Gastrocnemius medialis (tissue), 4 donors: Measurements from ENCODE around the gene PCBP2. TPM values are rescaled to one million over a fixed set of nuclear protein-coding genes. Genes with fewer than 3 reads are reported as not detected.

Experiments used
- ATAC-seq, 2 donors: fragments of 150-250 bp; one replicate each; pipeline ENCODE4 v1.9.1; 2016
- DNase-seq, 2 donors: peaks; one replicate each; pipeline ENCODE4 v3.0.0-alpha.2; 2019
- H3K27ac ChIP-seq, 4 donors: fragments of 200-600 bp; sonication (generic); 1 replicate in 1 of 4; 2 replicates in 3 of 4; pipeline ENCODE4 v1.5.1; 2016 to 2018; ENCODE audit warnings: mild to moderate bottlenecking in 2 of 4, moderate library complexity in 1 of 4
- H3K27me3 ChIP-seq, 3 donors: fragments of 200-600 bp; sonication (generic) in 2 of 3; 1 replicate in 1 of 3; 2 replicates in 2 of 3; pipeline versions ENCODE4 v1.5.1 to v1.6.0; 2016 to 2019; ENCODE audit warnings: mild to moderate bottlenecking in 1 of 3, moderate library complexity in 1 of 3
- H3K36me3 ChIP-seq, 2 donors: fragments of 200-600 bp; sonication (generic) in 1 of 2; one replicate each; pipeline ENCODE4 v1.5.1; 2017 to 2018
- H3K4me1 ChIP-seq, 2 donors: fragments of 200-600 bp; sonication (generic) in 1 of 2; one replicate each; pipeline ENCODE4 v1.5.1; 2016 to 2017; ENCODE audit warnings: mild to moderate bottlenecking in 2 of 2
- H3K4me3 ChIP-seq, 4 donors: fragments of 200-600 bp; sonication (generic) in 3 of 4; 1 replicate in 1 of 4; 2 replicates in 3 of 4; pipeline ENCODE4 v1.5.1; 2016 to 2019; ENCODE audit warnings: mild to moderate bottlenecking in 2 of 4
- H3K9me3 ChIP-seq, 3 donors: fragments of 200-600 bp; sonication (generic) in 2 of 3; 1 replicate in 1 of 3; 2 replicates in 2 of 3; pipeline ENCODE4 v1.5.1; 2016 to 2019
- CTCF ChIP-seq, 5 experiments: fragments of 450-650 bp in 3 of 5; fragments of 200-600 bp in 2 of 5; sonication (generic) in 2 of 5; IDR thresholded peaks in 4 of 5; conservative IDR thresholded peaks in 1 of 5; 1 replicate in 4 of 5; 2 replicates in 1 of 5; pipeline ENCODE4 v1.5.1; 2016 to 2019; ENCODE audit warnings: antibody characterized with exemption in 5 of 5, mild to moderate bottlenecking in 3 of 5, moderate library complexity in 3 of 5
- POLR2A ChIP-seq, 2 donors: fragments of 450-650 bp; IDR thresholded peaks; one replicate each; pipeline ENCODE4 v1.6.1; 2017; ENCODE audit warnings: antibody characterized with exemption in 2 of 2, mild to moderate bottlenecking in 2 of 2, moderate library complexity in 2 of 2
- in situ Hi-C, 4 donors: fragments of 200-750 bp; cut with MboI; loops; one replicate each; pipeline versions ENCODE4 v1.15.0 to v1.8.0; 2017; ENCODE audit warnings: low sequenced_read_pairs in 4 of 4
- intact Hi-C: fragments of 100-400 bp; cut with DNase I; formaldehyde crosslinking; loops from one replicate; pipeline ENCODE4 v1.15.1; 2023; ENCODE audit warnings: low total_unique reads
- total RNA-seq, 4 donors: library from RNA; depleted of rRNA; stranded (reverse); fragments of >200 nt; gene quantifications; one replicate each; pipeline versions ENCODE4 v1.1.0 to v1.2.3, GENCODE V29; 2016

The PCBP2 gene
- total RNA-seq, 4 donors from 2014 or later = 113 to 257 (median 191) TPM

GRCh38 chr12:53474819-53475218 lies 22.9 kb downstream of the PCBP2 start:
- H3K4me1 ChIP-seq = peaks cover 84% of the 10 kb centered on the region in 2 donors
- TF ChIP-seq CTCF (IDR thresholded peaks at IDR 0.05 in 4 of 5, conservative IDR thresholded peaks at IDR 0.05 in 1 of 5) (no peak), POLR2A (IDR thresholded peaks at IDR 0.05) (no peak)
- no peaks in the 10 kb centered on the region for H3K9me3 ChIP-seq
- in situ Hi-C loops = no loop called here
- H3K4me3 ChIP-seq = no peak overlapping the region
- intact Hi-C loops = no loop called here
- peaks cover 3 to 93% of the 10 kb centered on the region in 2 donors for H3K36me3 ChIP-seq
- no peaks in the 10 kb centered on the region for H3K27me3 ChIP-seq
- ATAC-seq = no peak
- H3K27ac ChIP-seq = peak overlapping the region; percentile 75 to 86 (median 82)
- DNase-seq = peak in 1 of 2 donors; percentile 11

GRCh38 chr12:53476769-53477209 lies 24.9 kb downstream of the PCBP2 start:
- peaks cover 3 to 91% of the 10 kb centered on the region in 2 donors for H3K36me3 ChIP-seq
- in situ Hi-C loops = no loop called here
- H3K27ac ChIP-seq = peak overlapping the region; percentile 75 to 86 (median 82)

GRCh38 chr12:53478865-53479264 lies 27.0 kb downstream of the PCBP2 start:
- Histone ChIP-seq H3K27me3 (no peaks in the 10 kb centered on the region), H3K27ac (peak overlapping the region; percentile 75 to 86 (median 82)), H3K36me3 (peaks cover 3 to 70% of the 10 kb centered on the region in 2 donors), H3K4me1 (peaks cover 44 to 48% of the 10 kb centered on the region in 2 donors), H3K4me3 (no peak overlapping the region), H3K9me3 (no peaks in the 10 kb centered on the region)
- TF ChIP-seq POLR2A (IDR thresholded peaks at IDR 0.05) = no peak
- TF ChIP-seq CTCF (IDR thresholded peaks at IDR 0.05 in 4 of 5, conservative IDR thresholded peaks at IDR 0.05 in 1 of 5) = no peak
- in situ Hi-C loops = no loop called here
- no peak for DNase-seq
- ATAC-seq = peak; percentile 2 to 8
- intact Hi-C loops = loop anchor here (2.0 kb wide), 1 partner anchor 26 kb away; the partner anchor contains the start of gene PCBP2

More at GRCh38 chr12:53476769-53477209, 24.9 kb downstream of the PCBP2 start:
- ATAC-seq (no peak), DNase-seq (no peak)
- TF ChIP-seq CTCF (IDR thresholded peaks at IDR 0.05 in 4 of 5, conservative IDR thresholded peaks at IDR 0.05 in 1 of 5) (peak in 4 of 5 experiments; percentile 16 to 33 (median 24)), POLR2A (IDR thresholded peaks at IDR 0.05) (no peak)
- intact Hi-C loops = no loop called here
- no peaks in the 10 kb centered on the region for H3K9me3 ChIP-seq
- no peaks in the 10 kb centered on the region for H3K27me3 ChIP-seq
- H3K4me3 ChIP-seq = no peak overlapping the region
- peaks cover 65 to 69% of the 10 kb centered on the region in 2 donors for H3K4me1 ChIP-seq

GRCh38 chr12:53479331-53479730 lies 27.4 kb downstream of the PCBP2 start:
- H3K27me3 ChIP-seq = no peaks in the 10 kb centered on the region
- H3K36me3 ChIP-seq = peaks cover 3 to 66% of the 10 kb centered on the region in 2 donors
- H3K4me3 ChIP-seq = no peak overlapping the region
- intact Hi-C loops = loop anchor here (2.0 kb wide), 1 partner anchor 27 kb away; the partner anchor contains the start of gene PCBP2
- DNase-seq = no peak
- H3K27ac ChIP-seq = peak overlapping the region; percentile 75 to 86 (median 82)
- in situ Hi-C loops = no loop called here
- no peak for ATAC-seq
- H3K4me1 ChIP-seq = peaks cover 40 to 43% of the 10 kb centered on the region in 2 donors
- no peaks in the 10 kb centered on the region for H3K9me3 ChIP-seq
- no peak for TF ChIP-seq CTCF (IDR thresholded peaks at IDR 0.05 in 4 of 5, conservative IDR thresholded peaks at IDR 0.05 in 1 of 5)
- TF ChIP-seq POLR2A (IDR thresholded peaks at IDR 0.05) = no peak
